NCI-H1417 treated with DMSO at 0.1 percent for 48 hours (cell line): Measurements from ENCODE around the gene NCLN.
"Not testable (repeated sequence)": the region's sequence is repeated elsewhere in the genome, so short reads cannot be mapped to it uniquely, and the experiment has no call there.

ENCODE experiments used
- DNase-seq: peaks from one replicate; lab custom pipeline; 2025; lab: John Stamatoyannopoulos, UW

The NCLN gene

DNA sequence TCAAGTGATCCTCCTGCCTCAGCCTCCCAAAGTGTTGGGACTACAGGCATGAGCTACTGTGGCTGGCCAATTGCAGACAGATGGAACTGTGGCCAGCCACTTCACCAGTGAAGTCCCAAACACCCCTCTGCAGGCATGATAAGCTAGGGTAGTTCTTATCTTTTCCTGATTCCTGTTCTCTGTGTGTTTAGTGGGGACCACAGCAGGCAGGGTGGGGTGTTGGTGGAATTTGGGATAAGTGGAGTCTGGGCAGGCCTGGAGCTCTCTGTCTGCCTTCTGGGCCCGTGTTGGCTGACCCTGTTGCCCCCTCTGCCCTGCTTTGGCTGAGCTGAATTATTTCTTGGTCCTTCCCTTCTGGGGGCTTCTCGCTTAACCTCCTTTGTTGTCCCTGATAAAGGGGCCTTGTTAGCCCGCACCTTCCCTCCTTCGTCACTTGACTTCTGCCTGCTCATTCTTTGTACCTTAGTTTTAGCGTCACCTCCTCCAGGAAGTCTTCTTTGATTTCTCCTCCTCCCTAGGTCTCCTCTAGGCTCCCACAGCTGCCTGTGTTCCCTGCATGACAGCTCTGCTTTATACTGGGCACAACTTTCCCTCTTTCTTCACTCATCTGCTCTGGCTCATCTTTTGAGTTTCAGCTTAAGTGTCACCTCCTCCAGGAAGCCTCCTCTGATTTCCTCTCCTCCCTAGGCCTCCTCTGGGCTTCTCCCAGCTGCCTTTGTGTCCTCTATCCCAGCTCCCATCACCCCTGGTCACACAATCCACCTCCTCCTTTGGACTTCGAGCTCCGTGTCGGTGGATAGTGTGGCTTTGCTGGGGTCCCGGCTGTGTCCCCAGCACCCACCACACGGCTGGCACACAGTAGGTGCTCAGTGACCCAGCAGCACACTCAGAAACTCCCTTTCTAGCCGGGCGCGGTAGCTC lies 1.7 kb upstream of the NCLN start:
- no peak for DNase-seq

DNA sequence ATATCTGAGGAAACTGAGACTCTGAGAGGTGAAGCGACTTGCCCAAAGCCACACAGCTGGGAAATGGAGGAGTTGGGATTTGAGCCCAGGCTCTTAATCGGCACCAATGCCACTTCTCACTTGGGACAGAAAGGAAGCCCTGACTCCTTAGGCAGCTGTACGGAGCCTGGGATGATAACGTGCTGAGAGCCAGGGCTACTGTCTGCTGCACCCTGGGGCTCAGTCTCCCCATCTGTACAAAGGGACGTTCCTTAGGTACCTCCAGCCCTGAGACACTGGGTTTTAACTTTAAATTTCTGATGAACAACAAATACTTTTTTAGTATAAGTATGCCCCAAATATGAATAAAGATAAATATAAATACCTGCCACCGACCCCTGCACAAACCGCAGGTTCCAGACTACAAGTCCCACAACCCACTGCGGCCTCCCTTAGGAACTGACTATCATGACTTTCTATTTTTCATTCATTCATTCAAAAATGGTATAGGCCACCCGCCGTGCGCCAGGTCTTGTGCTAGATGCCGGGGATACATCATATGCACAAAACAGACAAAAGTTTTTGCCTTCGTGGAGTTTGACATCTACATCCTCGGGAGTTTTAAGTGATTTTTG lies 776 bp upstream of the NCLN start:
- no peak for DNase-seq

DNA sequence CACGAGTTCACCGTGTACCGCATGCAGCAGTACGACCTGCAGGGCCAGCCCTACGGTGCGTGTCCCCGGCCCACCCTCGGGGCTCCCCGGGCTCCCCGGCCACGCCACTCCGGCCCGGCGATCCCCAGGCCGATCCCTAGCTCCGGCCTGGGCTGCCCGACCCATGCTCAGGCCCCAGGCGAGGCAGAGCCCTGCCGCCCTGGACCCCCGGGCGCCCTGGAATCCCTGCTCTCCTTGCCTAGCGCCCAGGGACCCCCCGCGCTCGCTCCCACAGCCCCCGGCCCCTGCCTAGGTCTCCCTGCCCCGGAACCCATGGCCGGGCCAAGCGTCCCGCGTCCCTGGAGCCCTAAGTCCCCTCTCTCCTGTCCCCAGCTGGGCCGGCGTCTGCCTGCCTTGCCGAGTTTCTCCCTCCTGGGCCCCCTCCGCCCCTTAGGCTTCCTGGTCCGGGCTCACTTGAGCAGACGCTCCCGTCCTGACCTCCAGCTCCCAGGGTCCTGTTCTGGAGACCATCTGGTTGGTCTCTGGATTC lies 494 bp downstream of the NCLN start:
- no peak for DNase-seq

DNA sequence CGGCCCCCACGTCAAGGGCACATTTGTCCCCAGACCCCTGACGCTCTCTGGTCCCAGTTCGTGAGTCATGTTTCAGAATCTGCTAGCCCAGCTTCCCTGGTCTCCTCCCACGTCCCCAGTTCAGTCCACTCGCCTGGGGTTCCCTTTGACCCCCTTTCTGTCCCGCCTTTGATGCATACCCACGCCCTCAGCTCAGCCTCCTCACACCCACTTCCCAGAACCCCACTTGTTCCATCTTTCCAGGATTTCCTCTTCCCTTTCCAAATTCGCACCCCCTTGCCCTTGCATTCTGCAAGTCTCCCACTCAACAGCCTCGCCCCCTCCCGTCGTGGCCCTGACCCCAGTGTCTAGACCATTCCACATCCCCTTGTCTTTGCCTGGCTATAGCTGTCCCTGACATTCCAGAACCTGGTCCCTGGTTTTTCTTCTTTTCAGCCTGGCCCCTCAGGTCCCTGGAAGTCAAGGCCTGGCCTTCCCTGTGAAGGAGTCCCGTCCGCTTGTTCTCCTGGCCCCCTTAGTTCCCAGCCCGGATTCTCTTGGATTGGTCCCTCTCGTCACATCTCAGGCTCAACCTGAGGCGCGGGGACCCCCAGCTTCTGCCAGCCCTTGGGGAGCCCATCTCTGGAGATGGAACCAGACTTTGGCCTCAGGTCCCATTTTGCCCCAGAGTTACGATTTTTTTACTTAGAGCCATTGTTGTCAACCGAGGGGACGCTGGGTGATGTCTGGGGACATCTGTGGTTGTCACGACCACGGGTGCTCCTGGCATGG lies 1.3 kb downstream of the NCLN start:
- DNase-seq: no peak

DNA sequence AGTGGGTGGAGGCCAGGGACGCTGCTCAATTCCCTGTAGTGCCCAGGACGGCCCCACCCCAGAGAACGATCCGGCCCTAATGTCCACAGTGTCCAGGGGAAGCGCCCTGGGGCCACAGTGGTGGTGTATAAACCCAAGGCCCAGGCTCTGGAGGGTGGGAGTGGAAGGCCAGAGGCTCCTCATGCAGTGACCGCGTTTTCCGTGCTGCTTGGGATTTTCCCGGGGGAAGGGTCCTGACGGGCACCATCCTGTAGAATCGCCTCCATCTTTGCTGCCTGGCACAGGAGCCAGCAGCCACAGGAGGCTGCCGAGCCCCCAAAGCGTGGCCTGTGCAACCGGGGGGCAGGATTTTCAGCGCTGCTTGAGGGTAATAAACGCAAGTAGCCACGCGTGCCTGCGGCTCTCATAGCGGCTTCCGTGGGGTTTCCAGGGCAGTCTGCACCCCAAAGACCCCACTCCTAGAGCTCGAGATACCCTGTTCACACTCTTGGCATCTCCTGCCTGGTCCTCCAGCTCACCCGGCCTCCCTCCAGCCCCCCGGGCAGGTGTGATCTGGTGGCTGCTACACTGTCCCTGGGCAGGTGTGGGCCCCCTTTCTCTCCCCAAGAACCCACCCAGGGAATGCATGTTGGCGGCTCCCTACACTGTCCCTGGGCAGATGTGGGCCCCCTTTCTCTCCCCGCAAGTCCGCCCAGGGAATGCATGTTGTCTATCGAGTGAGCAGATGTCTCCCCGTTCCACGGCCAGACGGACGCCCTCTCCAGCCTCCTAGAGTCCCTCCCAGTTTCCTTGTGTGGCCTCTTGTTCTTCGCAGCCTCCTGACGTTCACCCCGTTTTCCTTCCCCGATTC lies 2.2 kb downstream of the NCLN start:
- DNase-seq: no peak

DNA sequence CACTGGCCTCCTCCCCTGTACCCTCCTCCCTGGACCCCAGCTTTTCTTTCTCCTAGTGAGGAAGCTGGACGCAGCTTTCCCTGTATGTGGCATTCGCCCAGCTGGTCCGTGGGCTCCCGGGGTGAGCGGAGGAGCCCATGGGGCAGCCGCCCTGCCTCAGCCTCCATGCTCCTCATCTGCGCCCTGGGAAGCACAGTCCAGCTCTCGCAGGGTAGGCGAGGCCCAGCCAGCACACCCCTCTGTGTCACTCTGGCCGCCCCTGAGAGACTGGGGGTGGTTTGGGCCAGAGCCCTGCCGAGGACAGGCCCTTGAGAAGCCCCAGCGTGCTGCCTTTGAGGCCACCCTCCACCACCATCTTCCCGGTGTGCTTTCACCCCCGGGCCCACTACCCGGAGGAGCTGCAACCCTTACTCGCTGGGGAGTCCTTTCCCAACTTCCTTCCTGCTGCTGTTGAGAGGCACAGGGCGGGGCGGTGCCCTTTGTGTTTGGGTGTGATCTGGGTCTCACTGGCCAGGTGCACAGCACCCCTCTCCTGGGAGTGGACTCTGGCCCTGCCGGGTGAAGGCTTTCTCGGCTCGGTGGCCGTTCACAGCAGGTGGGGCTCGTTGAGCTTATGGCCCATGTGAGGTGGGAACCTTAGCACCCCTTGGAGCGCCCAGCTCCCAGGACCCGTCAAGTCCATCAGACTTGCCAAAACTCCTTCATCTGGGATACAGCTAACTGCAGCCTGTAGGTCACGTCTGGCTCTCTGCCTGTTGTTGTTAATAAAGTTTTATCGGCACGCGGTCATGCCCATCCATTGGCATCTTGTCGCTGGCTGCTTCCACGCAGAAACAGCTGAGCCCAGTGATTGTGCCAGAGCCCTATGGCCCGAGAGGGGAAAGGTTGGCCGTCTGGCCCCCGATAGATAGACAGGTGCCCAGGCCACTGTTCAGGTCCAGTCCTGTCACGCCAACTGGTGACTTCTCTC lies 3.2 kb downstream of the NCLN start:
- DNase-seq: no peak

DNA sequence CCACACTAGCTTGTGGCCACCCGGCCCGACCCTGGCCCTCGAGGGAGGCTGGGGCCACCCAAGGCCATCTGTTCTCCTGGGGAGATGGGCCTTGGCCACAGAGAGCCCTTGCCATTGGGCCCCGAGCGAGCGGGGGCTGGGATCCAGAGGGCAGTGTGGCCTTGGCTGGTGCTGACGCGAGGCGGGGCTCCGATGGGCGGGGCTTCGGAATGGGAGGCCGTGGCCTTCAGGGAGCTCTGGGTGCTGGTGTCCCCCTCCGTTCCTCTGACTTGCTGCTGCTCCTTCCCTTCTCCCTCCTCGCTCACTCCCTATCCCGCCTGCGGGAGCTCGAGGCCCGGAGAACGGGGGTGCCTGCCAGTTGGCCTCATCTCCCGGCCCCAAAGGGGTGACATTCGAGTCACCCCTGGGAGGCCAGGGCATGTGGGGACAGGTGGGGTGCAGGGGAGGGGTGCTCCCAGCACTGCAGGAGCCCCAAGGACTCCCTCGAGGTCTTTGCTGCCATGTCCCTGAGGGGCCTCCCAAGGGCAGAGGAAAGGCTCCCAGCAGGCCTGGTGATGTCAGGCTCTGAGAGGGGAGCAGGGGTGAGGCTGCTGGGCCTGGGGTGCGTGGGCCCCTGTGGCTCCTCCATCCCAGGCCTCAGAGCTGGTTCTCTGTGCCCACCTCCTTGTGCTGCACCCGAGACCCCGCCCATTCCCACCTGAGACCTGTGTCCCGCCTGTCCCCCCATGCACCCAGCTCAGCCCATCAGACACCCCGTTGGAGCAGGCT lies 4.2 kb downstream of the NCLN start:
- DNase-seq: no peak

DNA sequence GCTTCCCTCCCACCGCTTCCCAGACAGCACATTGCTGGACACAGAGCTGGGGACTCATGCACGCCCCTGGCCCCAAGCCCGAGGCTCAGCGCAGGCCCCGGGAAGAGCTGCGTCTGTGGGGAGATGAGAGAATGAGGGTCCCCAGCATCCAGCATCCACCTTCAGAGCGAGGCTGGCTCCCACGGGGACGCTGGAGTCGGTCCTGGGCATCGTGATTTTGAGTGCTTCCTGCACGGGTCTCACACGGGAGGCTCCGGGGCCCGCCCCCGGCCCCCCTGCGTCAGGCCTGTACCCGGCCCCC lies 4.7 kb downstream of the NCLN start:
- no peak for DNase-seq

DNA sequence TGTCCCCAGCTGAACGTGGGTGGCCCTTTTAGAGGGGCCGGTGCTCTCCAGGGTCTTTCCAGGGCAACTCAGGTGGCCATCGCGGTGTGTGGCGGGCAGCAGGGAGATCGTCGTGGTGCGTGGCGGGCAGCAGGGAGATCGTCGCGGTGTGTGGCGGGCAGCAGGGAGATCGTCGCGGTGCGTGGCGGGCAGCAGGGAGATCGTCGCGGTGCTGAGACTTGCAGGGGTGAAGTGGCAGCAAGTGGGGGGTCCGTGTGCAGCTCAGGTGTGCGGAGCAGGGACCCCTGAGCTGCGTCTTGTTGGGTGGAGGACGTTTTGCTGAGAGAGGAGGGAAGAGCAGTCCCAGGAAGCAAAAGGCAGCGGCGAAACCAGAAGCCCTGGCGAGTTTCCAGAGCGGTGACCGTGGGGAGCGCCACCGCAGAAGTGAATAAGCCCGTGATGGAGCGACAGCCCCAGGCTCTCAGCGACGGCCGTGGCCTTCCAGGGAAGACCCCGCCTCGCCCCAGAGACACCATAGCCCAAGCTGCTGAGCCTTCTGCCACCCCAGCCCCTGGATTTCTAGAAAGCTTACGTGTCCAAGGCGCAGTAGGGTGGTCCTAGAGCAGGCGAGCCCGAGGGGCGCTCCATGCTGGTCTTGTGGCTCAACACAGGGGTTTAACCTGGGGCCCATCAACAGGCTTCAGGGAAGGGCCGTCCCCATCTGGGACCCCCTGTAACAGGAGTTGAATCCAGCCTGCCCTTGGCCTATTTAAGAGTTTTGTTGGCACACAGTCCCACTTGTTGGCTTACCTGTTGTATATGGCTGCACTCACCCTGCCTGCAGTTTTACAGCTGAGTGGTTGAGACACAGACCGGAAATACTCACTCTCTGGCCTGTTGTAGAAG lies 5.4 kb downstream of the NCLN start:
- no peak for DNase-seq

DNA sequence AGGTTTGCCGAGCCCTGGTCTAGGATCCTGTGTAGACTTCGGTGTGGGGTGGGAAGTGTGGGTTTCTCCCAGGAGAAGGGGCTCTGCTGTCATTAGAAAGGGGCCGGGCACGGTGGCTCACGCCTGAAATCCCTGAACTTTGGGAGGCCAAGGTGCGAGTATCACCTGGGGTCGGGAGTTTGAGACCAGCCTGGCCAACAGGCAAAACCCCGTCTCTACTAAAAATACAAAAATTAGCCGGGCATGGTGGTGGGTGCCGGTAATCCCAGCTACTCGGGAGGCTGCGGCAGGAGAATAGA lies 6.0 kb downstream of the NCLN start:
- not testable (repeated sequence) for DNase-seq

DNA sequence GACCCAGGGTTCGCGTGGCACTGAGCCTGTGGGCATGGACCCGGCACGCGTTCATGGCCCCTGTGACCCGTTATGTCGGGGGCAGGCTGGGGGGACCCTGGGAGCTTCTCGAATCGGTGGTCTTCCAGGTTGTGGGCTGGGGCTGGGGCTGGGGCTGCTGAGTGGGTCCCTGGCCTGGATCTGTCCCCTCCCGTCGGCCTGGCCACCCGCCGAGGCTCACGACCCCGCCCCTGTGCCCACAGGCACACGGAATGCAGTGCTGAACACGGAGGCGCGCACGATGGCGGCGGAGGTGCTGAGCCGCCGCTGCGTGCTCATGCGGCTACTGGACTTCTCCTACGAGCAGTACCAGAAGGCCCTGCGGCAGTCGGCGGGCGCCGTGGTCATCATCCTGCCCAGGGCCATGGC lies 6.5 kb downstream of the NCLN start:
- DNase-seq: no peak

DNA sequence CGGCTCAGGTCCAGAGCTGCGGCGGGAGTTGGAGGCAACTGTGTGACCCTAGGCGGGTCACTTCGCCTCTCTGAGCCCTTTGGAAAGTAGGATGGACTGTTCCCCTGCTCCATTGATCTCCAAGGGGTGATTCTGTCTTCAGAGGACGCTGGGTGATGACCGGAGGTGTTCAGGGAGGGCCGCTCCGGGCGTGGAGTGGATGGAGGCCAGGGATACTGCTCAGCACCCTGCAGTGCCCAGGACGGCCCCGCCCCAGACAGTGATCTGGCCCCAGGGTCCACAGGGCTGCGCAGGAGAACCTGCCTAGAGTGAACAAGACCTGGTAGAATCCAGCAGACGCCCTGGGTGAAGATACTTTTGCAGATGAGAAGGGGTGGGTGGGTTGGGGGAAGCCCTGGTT lies 7.0 kb downstream of the NCLN start:
- DNase-seq: no peak

DNA sequence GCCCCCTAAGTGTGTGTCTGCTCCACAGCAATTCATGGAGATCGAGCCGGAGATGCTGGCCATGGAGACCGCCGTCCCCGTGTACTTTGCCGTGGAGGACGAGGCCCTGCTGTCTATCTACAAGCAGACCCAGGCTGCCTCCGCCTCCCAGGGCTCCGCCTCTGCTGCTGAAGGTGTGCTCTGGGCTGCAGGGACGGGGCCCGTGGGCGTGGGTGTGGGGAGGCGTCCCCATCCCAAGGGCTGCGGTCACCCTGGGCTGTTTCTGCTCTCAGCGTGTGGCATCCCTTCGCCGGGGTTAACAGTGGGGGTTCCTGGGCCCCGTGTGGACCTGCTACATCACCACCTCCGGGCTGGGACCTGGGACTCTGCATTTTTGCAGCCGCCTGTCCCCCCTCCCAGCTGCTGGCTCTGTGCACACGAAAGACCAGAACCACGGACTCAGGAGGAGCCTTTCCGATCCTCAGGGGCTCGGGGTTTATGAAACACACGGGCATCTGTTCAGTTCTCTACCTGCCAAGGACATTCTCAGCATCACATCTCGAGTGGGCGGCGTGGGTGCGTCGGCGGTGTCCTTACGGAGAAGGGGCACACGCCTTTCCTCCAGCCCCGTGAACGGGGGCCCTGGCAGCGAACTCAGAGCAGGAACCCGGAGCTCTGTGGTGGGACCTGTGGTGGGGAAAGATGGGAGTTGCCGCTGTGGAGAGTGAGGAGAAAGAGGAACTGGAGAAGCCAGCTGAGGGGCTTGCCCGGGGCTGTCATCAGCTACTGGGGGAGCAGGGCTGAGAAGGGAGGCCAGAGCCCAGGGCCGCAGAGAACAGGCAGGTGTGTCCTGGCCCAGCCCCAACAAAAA lies 7.8 kb downstream of the NCLN start:
- DNase-seq: no peak

DNA sequence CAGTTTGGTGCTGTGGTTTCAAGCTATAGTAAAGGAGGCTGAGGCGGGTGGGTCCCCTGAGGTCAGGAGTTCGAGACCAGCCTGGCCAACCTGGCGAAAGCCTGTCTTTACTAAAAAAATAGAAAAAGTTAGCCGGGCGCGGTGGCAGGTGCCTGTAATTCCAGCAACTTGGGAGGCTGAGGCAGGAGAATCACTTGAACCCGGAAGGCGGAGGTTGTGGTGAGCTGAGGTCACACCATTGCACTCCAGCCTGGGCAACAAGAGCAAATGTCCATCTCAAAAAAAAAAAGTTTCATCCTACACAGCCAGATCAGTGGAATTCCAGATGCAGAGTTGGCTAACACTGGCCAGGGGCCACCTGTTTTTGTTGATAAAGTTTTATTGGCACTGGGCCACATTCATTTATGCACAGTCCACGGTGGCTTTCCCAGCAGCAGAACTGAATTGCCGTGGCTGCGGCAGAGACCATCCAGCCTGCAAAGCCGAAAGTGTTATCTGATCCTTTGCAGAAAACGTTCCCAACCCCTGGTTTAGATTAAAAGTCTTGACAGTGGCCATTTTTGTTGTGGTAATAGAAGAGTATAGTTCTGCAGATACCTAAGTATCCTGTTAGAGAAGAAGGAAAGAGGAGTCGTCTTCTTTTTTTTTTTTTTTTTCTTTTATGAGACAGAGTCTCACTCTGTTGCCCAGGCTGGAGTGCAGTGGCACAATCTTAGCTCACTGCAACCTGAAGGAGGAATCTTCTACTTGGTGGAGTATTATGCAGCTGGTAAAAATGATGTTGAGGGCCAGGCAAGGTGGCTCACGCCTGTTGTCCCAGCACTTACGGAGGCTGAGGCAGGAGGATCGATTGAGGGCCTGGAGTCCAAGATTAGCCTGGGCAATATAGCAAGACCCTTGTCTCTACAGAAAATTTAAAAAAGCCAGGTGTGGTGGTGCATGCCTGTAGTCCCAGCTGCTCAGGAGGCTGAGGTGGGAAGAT lies 8.7 kb downstream of the NCLN start:
- no peak for DNase-seq

DNA sequence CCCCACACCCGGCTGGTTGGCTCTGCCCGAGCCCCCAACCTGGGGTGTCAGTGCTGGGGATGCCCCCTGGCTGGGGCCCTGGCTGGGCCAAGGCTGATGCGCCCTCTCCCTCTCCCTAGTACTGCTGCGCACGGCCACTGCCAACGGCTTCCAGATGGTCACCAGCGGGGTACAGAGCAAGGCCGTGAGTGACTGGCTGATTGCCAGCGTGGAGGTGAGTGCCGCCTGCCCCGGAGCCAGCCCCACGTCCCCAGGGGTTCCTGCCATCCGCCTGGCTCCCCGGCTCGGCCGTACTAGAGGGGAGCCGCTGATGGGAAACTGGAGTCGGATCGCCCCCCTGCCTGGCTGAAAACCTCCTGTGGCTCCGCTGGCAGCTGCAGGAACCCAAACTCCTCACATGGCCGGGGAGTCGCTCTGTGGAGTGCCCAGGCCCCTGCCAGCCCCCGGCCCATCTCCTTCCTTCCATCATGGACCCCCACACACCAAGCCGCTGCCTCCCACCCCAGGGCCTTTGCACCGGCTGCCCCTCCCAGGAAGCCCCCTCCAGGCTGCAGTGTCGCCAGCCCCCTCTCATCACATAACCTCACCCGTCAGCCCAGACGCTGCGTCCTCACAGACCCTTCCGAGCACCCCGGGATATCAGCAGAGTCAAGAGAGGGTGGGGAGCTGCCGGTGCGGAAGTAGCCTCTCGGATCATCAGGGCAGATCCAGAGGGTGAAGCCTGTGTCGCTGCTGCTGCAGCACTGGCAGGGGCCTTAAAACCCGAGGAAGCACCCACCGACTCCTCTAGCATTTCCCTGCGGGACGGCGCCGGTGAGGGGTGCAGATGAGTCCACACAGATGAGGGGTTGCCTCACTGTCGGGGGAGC lies 10.6 kb downstream of the NCLN start:
- DNase-seq: no peak

DNA sequence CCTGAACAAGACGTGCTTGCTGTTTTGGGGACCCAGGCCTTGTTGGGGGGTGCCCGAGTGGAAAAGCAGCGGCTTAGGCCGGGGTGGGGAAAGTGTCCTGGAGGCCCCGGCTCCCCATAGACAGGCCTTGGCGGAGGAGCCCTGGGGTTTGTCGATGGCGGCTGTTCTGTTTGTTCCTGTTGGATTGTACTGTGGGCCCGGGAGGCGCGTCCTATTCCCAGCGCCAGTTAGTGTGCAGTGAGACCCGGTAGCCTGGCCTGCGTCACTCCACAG lies 11.1 kb downstream of the NCLN start:
- no peak for DNase-seq
